Neutrophil (primary cell): ENCODE measurements around the gene SPDL1.

ENCODE experiments used
- H3K27ac ChIP-seq: fragments of 200-600 bp; sonication (generic); 2 replicates; pipeline ENCODE4 v1.5.1; 2016; ENCODE audit warnings: mild to moderate bottlenecking, moderate library complexity
- H3K27me3 ChIP-seq: fragments of 200-600 bp; sonication (generic); 2 replicates; pipeline ENCODE4 v1.6.0; 2016; ENCODE audit warnings: mild to moderate bottlenecking
- H3K36me3 ChIP-seq: fragments of 200-600 bp; sonication (generic); 2 replicates; pipeline ENCODE4 v1.5.1; 2017
- H3K4me1 ChIP-seq, 2 experiments: fragments of 200-600 bp in 1 of 2; sonication (generic) in 1 of 2; 1 replicate in 1 of 2; 2 replicates in 1 of 2; pipeline versions ENCODE4 v1.5.1 to v1.6.1; 2013 to 2016; ENCODE audit warnings: low read depth in 1 of 2, low read length in 1 of 2, mild to moderate bottlenecking in 1 of 2, moderate library complexity in 1 of 2; ENCODE audit not compliant: control insufficient read depth in 1 of 2, insufficient read depth in 1 of 2
- H3K4me3 ChIP-seq, 2 experiments: fragments of 200-600 bp in 1 of 2; sonication (generic) in 1 of 2; 1 replicate in 1 of 2; 2 replicates in 1 of 2; pipeline ENCODE4 v1.5.1; 2013 to 2016; ENCODE audit warnings: low read depth in 1 of 2, low read length in 1 of 2, mild to moderate bottlenecking in 1 of 2, moderate library complexity in 1 of 2
- H3K9me3 ChIP-seq: fragments of 200-600 bp; sonication (generic); 2 replicates; pipeline ENCODE4 v1.5.1; 2016
- CTCF ChIP-seq: fragments of 200-600 bp; sonication (generic); IDR thresholded peaks from 2 replicates; pipeline ENCODE4 v1.5.1; 2016; ENCODE audit warnings: antibody characterized with exemption

Gene SPDL1

GRCh38 chr5:169595172-169595820 is 11.7 kb downstream of the SPDL1 start:
- no peak for TF ChIP-seq CTCF
- peaks cover 61% of the 10 kb centered on the region for H3K36me3 ChIP-seq
- no peak overlapping the region for H3K4me3 ChIP-seq
- no peaks in the 10 kb centered on the region for H3K27me3 ChIP-seq
- no peak overlapping the region for H3K27ac ChIP-seq
- H3K9me3 ChIP-seq: no peaks in the 10 kb centered on the region
- H3K4me1 ChIP-seq: no peaks in the 10 kb centered on the region

DNA sequence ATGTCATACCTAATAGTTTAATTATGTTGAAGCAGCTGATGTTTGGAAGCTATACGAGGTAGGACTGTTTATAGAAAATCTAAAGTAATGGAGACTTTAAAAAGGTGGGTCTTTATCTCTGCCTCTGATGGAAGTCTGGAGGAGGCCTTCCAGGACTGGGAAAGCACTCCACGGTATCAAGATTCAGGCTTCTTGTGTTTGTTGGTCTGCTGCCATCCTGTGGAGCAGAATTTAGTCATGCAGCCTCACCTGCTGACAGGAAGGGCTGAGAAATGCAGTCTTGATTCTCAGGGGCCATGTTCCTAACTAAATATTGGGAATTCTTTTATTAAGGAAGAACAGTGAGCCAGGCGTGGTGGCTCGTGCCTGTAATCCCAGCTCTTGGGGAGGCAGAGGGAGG is 15.9 kb downstream of the SPDL1 start:
- H3K4me1 ChIP-seq: no peaks in the 10 kb centered on the region
- no peak overlapping the region for H3K4me3 ChIP-seq
- H3K36me3 ChIP-seq: peaks cover 72% of the 10 kb centered on the region
- no peak for TF ChIP-seq CTCF
- no peak overlapping the region for H3K27ac ChIP-seq
- no peaks in the 10 kb centered on the region for H3K9me3 ChIP-seq
- no peaks in the 10 kb centered on the region for H3K27me3 ChIP-seq

- H3K27ac ChIP-seq: no peak overlapping the region
- H3K9me3 ChIP-seq: no peaks in the 10 kb centered on the region
- H3K4me3 ChIP-seq: no peak overlapping the region
- TF ChIP-seq CTCF: no peak
- H3K36me3 ChIP-seq: peaks cover 58% of the 10 kb centered on the region
- no peaks in the 10 kb centered on the region for H3K4me1 ChIP-seq
- no peaks in the 10 kb centered on the region for H3K27me3 ChIP-seq
Observed at GRCh38 chr5:169602535-169602934, 19.0 kb downstream of the SPDL1 start.

GRCh38 chr5:169606279-169606678 is 22.7 kb downstream of the SPDL1 start:
- peaks cover 31% of the 10 kb centered on the region for H3K36me3 ChIP-seq
- no peak overlapping the region for H3K27ac ChIP-seq
- H3K9me3 ChIP-seq: no peaks in the 10 kb centered on the region
- no peak for TF ChIP-seq CTCF
- H3K27me3 ChIP-seq: peaks cover 7% of the 10 kb centered on the region
- no peak overlapping the region for H3K4me3 ChIP-seq
- no peaks in the 10 kb centered on the region for H3K4me1 ChIP-seq

- no peak for TF ChIP-seq CTCF
Observed at GRCh38 chr5:169607882-169608281, 24.3 kb downstream of the SPDL1 start.

More at GRCh38 chr5:169607882-169608281, 24.3 kb downstream of the SPDL1 start:
- Histone ChIP-seq H3K4me3 (no peak overlapping the region), H3K4me1 (no peaks in the 10 kb centered on the region), H3K27ac (no peak overlapping the region), H3K9me3 (no peaks in the 10 kb centered on the region), H3K36me3 (peaks cover 15% of the 10 kb centered on the region), H3K27me3 (peaks cover 7% of the 10 kb centered on the region)
